ENCODE measurements around the gene RIBC2.
"Not testable (repeated sequence)": the region's sequence is repeated elsewhere in the genome, so short reads cannot be mapped to it uniquely, and the experiment has no call there.

RIBC2 gene

GRCh38 chr22:45449442-45449841, 35.9 kb downstream of the RIBC2 start:
- DNase-seq (ENCODE audit: low spot score), result not testable (repeated sequence)

GRCh38 chr22:45450101-45450785, 36.8 kb downstream of the RIBC2 start:
- DNase-seq (ENCODE audit: low spot score), result no peak

- DNase-seq (ENCODE audit: low spot score), result no peak
These were observed 37.6 kb downstream of the RIBC2 start for GRCh38 chr22:45450921-45451651.

- no peak for DNase-seq (ENCODE audit: low spot score)
These were observed 38.5 kb downstream of the RIBC2 start for GRCh38 chr22:45451972-45452371.

- DNase-seq (ENCODE audit: low spot score), result no peak
These were observed 39.3 kb downstream of the RIBC2 start for GRCh38 chr22:45452565-45453379.

GRCh38 chr22:45453764-45454163, 40.3 kb downstream of the RIBC2 start:
- DNase-seq (ENCODE audit: low spot score), result no peak

- DNase-seq (ENCODE audit: low spot score), result no peak
These were observed 40.8 kb downstream of the RIBC2 start for GRCh38 chr22:45454275-45454674.

- DNase-seq (ENCODE audit: low spot score), result no peak
These were observed 41.7 kb downstream of the RIBC2 start for GRCh38 chr22:45455212-45455611.

- no peak for DNase-seq (ENCODE audit: low spot score)
These were observed 42.1 kb downstream of the RIBC2 start for GRCh38 chr22:45455621-45456020.

- no peak for DNase-seq (ENCODE audit: low spot score)
These were observed 43.3 kb downstream of the RIBC2 start for GRCh38 chr22:45456811-45457210.

GRCh38 chr22:45458532-45458931, 45.0 kb downstream of the RIBC2 start:
- DNase-seq (ENCODE audit: low spot score), result no peak

- DNase-seq (ENCODE audit: low spot score), result no peak
These were observed 45.7 kb downstream of the RIBC2 start for GRCh38 chr22:45459235-45459634.

GRCh38 chr22:45460288-45461109, 47.0 kb downstream of the RIBC2 start:
- DNase-seq (ENCODE audit: low spot score), result no peak

GRCh38 chr22:45462034-45462655, 48.7 kb downstream of the RIBC2 start:
- DNase-seq (ENCODE audit: low spot score), result no peak

GRCh38 chr22:45463691-45464090, 50.2 kb downstream of the RIBC2 start:
- not testable (repeated sequence) for DNase-seq (ENCODE audit: low spot score)

GRCh38 chr22:45465633-45466032, 52.1 kb downstream of the RIBC2 start:
- no peak for DNase-seq (ENCODE audit: low spot score)

GRCh38 chr22:45468872-45469271, 55.4 kb downstream of the RIBC2 start:
- no peak for DNase-seq (ENCODE audit: low spot score)

GRCh38 chr22:45469281-45470073, 56.0 kb downstream of the RIBC2 start:
- no peak for DNase-seq (ENCODE audit: low spot score)

- DNase-seq (ENCODE audit: low spot score), result no peak
These were observed 57.4 kb downstream of the RIBC2 start for GRCh38 chr22:45470871-45471270.

GRCh38 chr22:45472426-45472825, 58.9 kb downstream of the RIBC2 start:
- DNase-seq (ENCODE audit: low spot score), result no peak
